ENCODE data around the gene TGFBR3. TPM values are rescaled to one million over a fixed set of nuclear protein-coding genes. Genes with fewer than 3 reads are reported as not detected.

The TGFBR3 gene
- total and polyA plus RNA-seq, 9 of the 15 experiments (the other 6 are each of a cell fraction or from before 2014, with no cell fraction given) = 3.6 to 32.4 (median 15.6) TPM

GRCh38 chr1:91635763-91636162 lies 250.2 kb downstream of the TGFBR3 start (continued):
- TF ChIP-seq, protein P1, sequence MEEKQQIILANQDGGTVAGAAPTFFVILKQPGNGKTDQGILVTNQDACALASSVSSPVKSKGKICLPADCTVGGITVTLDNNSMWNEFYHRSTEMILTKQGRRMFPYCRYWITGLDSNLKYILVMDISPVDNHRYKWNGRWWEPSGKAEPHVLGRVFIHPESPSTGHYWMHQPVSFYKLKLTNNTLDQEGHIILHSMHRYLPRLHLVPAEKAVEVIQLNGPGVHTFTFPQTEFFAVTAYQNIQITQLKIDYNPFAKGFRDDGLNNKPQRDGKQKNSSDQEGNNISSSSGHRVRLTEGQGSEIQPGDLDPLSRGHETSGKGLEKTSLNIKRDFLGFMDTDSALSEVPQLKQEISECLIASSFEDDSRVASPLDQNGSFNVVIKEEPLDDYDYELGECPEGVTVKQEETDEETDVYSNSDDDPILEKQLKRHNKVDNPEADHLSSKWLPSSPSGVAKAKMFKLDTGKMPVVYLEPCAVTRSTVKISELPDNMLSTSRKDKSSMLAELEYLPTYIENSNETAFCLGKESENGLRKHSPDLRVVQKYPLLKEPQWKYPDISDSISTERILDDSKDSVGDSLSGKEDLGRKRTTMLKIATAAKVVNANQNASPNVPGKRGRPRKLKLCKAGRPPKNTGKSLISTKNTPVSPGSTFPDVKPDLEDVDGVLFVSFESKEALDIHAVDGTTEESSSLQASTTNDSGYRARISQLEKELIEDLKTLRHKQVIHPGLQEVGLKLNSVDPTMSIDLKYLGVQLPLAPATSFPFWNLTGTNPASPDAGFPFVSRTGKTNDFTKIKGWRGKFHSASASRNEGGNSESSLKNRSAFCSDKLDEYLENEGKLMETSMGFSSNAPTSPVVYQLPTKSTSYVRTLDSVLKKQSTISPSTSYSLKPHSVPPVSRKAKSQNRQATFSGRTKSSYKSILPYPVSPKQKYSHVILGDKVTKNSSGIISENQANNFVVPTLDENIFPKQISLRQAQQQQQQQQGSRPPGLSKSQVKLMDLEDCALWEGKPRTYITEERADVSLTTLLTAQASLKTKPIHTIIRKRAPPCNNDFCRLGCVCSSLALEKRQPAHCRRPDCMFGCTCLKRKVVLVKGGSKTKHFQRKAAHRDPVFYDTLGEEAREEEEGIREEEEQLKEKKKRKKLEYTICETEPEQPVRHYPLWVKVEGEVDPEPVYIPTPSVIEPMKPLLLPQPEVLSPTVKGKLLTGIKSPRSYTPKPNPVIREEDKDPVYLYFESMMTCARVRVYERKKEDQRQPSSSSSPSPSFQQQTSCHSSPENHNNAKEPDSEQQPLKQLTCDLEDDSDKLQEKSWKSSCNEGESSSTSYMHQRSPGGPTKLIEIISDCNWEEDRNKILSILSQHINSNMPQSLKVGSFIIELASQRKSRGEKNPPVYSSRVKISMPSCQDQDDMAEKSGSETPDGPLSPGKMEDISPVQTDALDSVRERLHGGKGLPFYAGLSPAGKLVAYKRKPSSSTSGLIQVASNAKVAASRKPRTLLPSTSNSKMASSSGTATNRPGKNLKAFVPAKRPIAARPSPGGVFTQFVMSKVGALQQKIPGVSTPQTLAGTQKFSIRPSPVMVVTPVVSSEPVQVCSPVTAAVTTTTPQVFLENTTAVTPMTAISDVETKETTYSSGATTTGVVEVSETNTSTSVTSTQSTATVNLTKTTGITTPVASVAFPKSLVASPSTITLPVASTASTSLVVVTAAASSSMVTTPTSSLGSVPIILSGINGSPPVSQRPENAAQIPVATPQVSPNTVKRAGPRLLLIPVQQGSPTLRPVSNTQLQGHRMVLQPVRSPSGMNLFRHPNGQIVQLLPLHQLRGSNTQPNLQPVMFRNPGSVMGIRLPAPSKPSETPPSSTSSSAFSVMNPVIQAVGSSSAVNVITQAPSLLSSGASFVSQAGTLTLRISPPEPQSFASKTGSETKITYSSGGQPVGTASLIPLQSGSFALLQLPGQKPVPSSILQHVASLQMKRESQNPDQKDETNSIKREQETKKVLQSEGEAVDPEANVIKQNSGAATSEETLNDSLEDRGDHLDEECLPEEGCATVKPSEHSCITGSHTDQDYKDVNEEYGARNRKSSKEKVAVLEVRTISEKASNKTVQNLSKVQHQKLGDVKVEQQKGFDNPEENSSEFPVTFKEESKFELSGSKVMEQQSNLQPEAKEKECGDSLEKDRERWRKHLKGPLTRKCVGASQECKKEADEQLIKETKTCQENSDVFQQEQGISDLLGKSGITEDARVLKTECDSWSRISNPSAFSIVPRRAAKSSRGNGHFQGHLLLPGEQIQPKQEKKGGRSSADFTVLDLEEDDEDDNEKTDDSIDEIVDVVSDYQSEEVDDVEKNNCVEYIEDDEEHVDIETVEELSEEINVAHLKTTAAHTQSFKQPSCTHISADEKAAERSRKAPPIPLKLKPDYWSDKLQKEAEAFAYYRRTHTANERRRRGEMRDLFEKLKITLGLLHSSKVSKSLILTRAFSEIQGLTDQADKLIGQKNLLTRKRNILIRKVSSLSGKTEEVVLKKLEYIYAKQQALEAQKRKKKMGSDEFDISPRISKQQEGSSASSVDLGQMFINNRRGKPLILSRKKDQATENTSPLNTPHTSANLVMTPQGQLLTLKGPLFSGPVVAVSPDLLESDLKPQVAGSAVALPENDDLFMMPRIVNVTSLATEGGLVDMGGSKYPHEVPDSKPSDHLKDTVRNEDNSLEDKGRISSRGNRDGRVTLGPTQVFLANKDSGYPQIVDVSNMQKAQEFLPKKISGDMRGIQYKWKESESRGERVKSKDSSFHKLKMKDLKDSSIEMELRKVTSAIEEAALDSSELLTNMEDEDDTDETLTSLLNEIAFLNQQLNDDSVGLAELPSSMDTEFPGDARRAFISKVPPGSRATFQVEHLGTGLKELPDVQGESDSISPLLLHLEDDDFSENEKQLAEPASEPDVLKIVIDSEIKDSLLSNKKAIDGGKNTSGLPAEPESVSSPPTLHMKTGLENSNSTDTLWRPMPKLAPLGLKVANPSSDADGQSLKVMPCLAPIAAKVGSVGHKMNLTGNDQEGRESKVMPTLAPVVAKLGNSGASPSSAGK (IDR thresholded peaks at IDR 0.05) = no peak
- TF ChIP-seq NCOA4 (IDR thresholded peaks at IDR 0.05; ENCODE audit: partially characterized antibody) (no peak), NELFE (IDR thresholded peaks at IDR 0.05; ENCODE audit: insufficient read depth, insufficient read length) (no peak), HDAC1 (IDR thresholded peaks at IDR 0.05) (no peak), ZNF778 (CRISPR knock-in tag; IDR thresholded peaks at IDR 0.05) (no peak)
